HG02759 (cell line): ENCODE data around the gene MIPOL1.

Source experiments
- ATAC-seq: cut with Tn5 transposase; IDR thresholded peaks from one replicate; pipeline ENCODE4 v1.9.1; 2021; ENCODE audit warnings: mild to moderate bottlenecking, moderate library complexity; ENCODE audit not compliant: unreplicated experiment

The MIPOL1 gene

DNA sequence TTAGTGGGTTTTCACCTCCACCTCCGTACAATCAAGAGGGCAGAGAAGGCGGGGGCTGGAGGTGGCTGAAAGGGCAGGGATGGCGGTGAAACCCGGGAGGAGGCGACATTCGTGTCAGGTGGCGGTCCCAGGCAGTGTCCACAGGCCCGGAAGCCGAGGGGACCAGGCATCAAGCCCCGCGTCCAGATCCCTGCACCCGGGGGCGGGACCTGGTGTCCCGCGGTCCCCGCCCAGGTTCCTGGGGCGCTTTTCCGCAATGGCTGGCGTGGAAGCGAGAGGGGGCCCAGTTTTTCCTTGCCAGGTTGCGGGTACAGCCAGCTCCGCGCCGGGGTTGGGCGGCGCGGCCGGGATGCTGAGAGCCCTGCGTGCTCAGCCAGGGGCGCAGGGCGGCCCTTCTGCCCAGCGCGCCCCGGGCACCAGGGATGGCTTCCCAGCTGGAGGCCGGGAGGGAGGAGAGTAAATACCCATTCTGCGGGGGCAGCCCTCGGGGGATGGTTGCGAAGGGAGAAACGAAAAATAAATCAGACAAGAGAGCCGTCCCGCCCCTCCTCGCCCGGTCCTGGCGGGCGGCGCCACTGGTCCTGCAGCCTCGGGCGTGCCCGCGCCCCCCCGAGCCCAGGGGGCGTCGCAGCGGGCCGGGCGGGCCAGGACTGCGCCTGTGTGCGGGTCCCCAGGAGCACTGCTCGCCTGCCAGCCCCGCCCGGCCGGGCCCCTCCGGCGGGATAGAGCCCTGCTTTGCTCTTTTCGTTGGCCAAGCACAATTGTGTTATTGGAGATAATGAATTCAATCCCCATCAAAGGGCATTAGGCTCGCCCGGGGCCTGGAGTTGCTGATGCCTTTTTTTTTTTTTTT is 385.8 kb downstream of the MIPOL1 start:
- no peak for ATAC-seq

DNA sequence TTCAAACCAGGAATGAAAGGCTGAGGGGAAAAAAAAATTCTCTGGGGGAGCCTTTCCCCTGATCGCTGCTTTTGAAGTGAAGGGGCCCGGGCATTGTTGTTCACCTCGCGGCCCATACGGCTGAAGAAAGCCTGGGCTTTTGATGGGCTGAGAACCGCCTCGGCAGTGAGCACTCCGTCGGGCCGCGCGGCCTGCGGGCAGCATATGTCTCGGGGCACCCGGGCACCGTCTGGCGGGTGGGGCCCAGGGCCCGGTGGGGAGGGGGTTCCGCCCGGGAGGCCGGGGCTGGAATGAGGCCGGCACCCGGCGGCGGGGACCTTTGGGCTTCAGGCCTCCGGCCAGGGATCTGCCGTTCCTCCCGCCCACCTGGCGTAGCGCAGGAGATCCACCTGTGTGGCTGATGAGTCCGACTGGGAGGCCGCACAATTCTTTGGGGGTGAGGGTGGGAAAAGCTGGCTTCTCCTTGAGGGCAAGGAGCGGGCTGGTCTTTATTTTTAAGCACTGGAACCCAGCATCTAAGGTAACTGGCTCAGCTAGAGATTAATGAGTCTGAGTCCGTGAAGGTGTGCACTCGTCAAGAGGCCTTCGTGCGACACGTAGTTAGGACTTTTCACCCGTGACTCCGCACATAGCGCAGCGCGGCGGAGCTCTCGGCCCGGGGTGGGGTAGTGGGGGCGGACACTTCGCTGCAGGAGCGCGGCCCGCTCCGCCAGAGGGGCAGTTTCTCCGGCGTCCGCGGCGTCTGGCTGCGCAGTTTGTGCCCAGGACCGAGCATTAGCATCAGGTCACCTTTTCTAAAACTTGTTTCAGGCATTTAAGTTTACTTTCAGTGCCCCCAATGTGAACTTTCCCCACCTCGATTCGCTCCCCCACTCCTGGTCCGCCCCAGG is 386.7 kb downstream of the MIPOL1 start:
- ATAC-seq, result no peak

DNA sequence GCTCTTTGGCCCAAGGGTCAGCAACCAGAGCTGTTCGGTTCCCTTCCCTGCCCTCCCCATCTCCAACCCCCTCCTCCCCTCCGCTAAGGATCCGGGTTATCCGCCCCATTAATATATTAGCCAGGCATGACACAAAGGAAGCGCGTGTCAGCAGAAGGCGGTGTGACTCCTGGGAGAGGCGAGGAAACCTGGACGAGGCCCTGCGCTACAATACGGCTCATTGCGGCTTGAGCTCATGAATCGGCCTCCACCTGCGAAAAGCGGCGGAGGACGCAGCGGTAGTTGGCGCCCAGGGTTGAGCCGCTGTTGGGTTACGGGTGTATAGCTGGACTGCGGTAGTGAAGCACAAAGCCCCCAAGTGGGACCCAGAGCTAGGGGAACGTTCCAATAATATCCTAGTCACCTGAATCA is 387.4 kb downstream of the MIPOL1 start:
- no peak for ATAC-seq

DNA sequence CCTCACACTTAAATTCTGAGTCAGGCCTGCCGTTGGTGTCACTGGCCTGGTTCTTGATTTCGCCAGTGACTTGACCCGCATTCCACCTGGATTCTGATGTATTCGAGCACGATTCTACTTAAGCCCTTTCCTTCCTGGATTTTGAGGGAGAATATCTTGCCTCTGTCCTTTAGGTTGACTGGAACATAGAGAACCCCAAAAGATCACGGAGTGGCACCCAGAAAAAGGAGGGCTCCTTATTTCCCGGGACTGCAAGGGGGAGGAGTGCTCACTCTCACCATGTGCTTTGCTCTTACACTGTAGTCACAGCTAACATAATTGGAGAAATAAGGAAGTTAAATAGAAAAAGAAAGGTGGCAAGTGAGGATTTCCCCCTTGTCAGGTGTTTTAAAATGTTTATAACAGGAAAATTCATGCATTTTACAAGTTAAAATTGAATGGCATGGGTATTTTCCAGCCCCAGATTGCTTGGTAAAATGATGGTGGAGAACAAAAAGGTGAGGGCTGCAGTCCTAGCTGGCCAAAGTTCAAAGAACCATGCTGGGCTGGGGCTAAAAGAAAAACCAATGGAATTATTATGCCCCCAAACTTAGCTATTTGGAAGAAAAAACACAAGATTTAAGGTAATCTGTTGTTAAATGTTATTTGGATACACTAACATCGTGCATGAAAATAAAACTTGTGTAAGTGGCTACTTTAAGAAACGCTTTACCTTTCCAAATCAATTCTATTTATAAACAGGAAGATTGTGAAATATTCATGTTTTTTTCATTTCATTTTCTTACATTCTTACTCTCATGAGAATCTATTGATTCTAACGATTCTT is 388.4 kb downstream of the MIPOL1 start:
- ATAC-seq, result no peak

DNA sequence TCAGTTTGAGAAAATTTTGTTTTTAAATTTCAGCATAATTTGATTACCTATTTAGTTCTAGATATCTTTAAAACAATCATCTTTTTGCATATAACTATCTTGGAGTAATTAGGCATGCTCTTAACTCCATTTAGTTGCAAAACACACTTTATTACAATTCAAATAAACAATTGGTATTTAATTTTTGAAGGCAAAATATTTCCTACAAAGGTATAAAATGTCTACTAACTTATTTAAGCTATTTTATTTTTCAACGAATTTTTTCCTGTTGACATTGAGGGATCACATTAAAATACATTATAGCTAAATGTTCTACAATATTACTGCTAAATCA is 389.0 kb downstream of the MIPOL1 start:
- no peak for ATAC-seq

DNA sequence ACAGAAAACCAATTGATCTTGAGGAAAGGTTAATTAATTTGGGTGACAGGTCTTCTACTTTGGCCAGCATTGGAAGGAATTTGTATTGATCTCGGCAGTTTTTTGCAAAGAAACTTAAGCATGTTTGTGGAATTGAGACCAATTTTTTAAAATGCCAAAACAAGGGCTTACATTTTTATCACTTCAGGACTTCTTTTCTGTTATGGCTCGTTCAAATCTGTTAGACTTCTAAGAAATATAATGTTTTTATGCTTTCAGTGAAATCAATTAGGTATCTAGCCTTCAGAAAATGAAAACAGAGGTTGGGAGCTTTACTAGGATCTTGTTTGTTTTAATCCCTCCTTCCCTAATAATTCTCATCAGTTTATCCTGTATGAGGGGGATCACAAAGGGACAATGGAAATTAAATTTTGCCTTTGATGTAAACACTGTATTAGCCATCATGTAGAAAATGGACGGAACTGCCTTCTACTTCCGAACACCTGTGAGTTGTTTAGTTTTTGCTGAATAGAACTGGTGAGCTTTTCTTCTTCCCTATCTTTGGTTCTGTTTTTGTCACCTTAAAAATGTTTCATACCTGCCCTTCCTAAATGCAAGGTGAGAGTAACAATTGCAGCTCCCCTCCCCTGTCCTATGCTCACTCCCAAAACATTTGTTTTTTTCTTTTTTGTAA is 389.5 kb downstream of the MIPOL1 start:
- no peak for ATAC-seq

DNA sequence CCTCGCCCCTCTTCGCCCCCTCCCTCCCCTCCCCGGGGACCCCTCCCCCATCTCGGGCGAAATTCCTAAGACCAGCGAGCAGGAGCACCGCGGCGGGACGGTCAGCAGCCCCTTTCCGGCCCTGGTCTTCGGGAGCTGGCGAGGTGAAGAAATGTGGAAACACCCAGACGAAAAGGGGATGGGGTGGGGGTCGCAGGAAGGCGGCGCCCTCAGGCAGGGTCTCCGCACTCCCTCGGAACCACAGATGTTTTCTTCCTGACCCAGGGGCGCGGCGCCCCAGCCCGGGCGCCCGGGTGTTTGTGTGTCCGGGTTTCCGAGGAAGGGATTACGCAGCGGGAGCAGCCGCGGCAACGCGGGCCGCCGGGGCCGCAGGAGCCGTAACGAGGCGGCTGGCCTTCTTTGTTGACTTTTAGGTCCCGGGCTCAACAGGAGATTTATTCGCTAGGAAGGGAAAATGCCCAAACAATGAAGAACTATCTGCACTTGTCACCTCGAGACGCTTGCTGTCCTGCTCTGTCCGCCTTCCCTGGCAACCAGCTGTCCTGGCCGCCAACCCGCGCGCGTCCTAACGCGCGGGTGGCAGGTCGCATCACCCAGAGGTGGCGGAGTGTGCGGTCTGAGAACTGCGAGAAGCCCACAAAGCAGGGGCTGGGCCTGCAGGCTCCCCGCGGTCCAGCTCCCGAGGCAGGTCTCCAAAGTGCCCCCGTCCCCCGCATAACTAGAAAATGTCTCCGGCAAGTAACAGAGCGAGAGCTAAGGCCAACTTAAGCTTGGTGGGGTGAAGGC is 390.3 kb downstream of the MIPOL1 start:
- no peak for ATAC-seq

DNA sequence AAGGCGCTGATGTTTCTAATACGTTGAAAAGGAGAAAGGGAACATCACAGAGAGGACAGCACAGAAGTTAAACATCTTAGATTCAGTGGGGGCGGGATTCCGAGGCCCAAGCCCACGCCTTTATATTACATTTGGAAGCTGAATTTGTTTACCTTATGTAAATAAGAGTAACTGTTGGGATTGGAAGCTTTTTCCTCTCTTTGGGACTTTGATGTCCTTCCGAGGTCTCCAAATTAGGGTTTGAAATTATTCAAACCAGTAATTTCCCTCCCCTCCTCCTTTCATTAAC is 390.9 kb downstream of the MIPOL1 start:
- ATAC-seq, result no peak

DNA sequence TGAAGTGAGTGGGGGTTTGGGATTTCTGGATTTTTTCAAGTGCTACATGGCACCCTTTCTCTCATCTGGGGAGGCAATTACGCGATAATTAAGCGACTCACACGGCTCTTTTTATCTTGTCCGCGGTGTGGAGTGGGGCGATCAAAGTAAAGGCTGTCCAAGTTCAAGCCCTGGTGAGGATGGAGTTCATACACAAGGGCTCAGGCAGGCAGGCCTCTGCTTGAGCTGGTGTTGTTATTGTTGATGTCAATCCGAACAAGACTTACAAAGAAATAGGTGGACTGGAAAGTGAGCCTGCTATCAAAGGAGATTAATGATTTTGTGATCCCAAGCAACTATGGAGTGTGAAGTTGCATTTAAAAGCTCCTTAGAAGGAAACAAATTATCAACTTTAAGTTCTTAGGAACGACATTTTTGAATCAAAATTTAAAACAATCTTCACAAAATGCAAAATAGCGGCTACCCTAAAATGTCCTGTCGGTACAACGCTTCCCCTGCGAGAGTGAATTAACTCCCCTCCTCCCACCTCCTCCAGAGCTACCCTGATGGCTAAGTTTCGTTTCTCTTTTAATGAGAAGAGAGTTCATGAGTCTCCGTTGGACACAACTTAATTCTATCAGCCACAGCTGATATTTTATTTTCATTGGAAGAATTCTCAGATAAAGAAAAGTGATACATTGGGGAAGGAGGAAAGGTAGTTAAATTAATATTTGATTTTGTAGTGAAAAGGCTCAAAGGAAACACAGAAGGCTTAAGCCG is 391.4 kb downstream of the MIPOL1 start:
- ATAC-seq, result no peak

DNA sequence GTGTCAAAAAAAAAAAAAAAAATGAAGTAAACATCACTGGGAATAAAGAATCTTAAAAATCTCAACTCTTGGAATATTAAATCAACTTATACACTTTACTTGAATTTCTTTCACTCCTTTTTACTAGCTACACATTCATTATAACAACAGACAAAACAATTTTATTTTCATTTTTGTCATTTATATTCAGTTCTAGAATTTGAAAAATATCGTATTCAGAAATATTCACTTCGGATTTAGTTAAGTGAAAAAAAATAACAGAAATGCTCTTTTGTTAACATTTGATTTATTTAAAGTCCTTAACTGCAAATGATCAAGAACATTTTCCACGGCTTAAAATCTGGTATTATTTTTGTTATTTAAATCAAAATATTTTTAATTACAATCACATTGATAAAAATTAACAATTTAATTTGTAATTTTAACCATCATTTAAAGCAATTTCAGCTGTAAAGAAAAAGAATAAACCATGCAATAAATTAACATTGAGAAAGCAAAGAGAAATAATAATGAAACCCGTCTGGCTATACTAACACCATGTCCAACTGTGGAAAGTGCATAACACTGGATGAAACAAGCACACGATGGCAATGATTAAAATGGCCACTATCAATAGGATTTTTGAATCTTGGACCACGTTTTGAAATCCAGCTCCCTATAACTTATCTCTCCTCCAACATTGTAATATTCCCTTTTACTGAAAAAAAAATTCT is 392.1 kb downstream of the MIPOL1 start:
- ATAC-seq, result no peak

DNA sequence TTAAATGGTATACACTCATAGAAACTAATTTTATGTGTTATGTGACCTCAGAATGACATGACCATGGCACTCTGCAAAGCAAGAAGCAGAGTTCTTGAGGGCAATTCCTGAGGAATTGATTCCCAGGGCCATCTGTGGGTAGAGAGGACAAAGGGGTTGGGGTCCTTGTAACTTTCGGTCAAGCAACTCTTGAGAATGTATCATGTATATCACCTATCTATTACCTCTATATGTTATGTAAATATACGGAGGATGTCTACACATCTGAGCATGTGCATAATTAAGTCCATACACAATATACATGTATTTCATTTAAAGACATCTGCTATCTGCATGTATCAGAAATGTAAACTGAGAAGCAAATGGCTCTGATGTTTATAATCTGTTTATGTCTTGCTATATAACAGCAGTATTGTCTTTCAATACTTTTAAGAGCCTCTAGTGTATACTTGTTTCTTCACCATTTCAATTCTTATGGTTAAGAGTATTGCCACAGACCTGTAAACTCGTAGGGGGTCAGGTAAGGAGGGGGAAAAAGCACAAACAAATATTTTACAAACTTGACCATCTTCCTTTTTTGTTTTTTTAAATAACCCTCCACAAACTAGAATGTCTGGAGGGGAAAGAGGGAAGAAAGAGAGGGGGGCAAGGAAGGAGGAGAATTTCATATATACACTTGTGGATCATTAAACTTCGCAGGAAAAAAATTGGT is 392.8 kb downstream of the MIPOL1 start:
- ATAC-seq, result no peak

DNA sequence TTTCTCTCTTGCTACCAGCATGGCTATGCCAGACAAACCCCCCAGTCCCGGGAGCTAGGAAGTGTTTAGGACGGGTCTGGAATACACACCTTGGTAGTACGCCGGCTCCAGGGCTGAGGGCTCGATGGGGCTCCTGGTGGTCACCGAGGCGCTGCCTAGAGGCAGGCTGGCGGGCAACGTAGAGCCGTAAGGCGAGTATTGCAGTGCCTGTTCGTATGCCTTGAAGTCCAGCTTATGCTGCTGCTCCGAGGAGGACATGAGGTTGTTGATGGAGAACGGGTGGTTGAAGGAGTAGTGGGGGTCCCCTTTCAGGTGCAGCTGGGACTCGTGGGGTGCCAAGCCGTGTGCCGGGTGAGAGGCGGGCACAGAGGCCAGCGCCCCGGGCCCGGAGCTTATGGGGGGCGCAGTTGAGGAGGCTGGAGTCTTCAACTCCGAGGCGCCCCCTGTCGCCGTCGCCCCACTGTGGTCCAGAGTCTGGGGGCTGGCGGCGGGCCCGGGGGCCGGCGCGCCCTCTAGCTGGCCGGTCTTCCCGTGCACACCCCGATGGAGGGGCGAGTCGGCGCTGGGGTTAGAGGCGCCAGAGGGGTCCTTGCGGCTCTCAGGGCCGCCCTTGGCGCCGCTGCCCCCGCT is 393.7 kb downstream of the MIPOL1 start:
- ATAC-seq, result no peak

DNA sequence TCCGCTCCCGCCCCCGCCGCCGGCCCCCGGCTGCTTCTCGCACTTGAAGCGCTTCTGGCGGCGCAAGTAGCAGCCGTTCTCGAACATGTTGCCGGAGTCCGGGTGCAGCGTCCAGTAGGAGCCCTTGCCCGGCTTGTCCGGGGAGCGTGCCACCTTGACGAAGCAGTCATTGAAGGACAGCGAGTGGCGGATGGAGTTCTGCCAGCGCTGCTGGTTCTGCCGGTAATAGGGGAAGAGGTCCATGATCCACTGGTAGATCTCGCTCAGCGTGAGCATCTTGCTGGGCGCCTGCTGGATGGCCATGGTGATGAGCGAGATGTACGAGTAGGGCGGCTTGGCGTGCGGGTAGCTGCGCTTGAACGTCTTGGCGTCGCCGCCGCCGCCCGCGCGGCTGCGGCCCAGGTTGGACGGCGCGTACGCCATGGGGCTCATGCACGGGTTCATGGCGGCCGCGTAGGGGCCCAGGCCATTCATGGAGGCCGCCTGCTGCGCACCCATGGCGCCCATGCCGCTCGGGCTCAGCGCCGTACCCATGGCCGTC is 394.3 kb downstream of the MIPOL1 start:
- no peak for ATAC-seq

DNA sequence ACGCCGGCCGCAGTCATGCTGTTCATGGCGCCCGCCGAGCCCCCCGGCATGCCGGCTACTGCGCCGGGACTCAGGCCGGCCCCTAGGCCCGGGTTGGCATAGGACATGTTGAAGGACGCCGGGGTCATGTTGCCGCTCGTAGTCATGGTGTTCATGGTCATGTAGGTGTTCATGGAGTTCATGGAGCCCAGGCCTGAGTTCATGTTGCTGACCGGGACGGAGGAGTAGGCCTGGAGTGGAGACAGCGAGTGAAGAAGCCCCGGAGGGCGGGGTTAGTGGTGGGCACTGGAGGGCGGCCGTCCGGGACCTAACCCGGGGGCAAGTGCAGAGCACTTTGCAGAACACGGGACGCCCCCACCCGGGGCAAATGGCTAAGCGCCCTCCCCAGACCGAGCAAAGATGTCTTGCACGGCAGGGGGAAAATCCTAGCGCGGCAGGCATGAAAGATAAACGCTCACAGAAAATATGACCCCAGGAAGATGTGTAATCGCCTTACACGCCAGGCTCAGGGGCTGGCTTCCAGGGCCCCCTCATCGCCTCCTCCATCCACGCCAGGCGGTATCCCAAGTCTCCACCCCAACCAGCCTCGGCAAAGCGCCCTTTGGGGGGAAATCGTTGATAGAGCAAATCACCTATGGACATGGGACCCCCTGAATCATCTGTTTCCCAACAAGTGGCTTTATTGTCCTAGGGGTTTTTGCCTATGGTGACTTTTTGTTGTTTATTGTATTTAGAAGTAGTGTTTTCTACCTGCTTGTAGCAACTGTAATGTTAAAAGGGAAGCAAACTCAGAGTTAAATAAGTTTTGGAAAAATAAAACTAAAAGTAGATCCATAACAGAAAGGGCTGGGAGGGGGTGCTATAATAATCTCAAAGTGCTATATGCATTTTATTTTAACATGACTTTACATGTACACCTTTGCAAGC is 395.0 kb downstream of the MIPOL1 start:
- no peak for ATAC-seq

DNA sequence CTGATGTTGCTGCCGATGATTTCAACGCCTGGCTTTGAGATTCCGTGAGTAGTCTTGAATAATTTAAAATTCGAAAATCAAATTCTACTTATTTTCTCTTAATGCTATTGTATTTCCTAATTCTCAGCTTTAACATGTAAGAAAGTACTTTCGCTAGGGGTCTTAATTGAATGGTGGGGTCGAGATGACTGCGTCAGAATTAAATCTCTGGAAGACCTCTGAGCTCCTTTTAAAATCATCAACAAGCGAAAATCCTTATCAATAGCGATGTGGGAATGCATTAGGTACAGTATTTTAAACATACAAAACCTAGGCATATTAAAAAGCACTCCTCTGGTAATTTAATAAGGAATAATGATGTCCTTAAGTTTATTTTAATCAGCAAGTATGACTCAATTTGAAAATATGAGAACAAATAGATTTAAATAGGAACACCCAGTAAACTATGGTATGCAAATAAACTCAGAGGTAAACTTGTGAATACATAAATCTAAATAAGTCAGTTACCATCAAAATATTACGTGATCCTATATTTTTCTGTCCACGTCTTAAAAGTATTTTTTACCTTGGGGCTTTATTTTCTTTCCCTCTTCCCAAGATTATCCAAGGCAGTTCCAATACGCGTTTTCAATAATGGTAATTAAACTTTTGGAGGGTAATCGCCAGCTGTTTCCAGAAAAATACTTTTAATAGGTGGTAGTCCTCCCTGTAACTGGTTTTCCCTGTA is 395.9 kb downstream of the MIPOL1 start:
- no peak for ATAC-seq
